Astrocyte (in vitro differentiated cells and primary cell): ENCODE data around the gene TIMM44. TPM values are rescaled to one million over a fixed set of nuclear protein-coding genes. Genes with fewer than 3 reads are reported as not detected.

Experiments used
- DNase-seq: peaks from one replicate; pipeline ENCODE4 v3.0.0-alpha.2; 2010; ENCODE audit warnings: low read depth
- FAIRE-seq: peaks from 2 replicates; lab custom pipeline; 2011; peaks lifted over from hg19 to GRCh38; lab: Jason Lieb, UNC
- H2AFZ ChIP-seq: 2 replicates; pipeline ENCODE4 v1.6.0; 2012; ENCODE audit warnings: low read depth, low read length, inconsistent platforms
- H3K27ac ChIP-seq: 2 replicates; pipeline ENCODE4 v1.5.1; 2011; ENCODE audit warnings: low read depth, low read length, inconsistent platforms
- H3K27me3 ChIP-seq: 2 replicates; pipeline ENCODE4 v1.6.0; 2011; ENCODE audit warnings: low read length, inconsistent platforms; ENCODE audit not compliant: insufficient read depth
- H3K36me3 ChIP-seq: 2 replicates; pipeline ENCODE4 v1.5.1; 2011; ENCODE audit warnings: low read length, inconsistent platforms; ENCODE audit not compliant: insufficient read depth
- H3K4me1 ChIP-seq: 2 replicates; pipeline ENCODE4 v1.5.1; 2011; ENCODE audit warnings: low read length, inconsistent platforms; ENCODE audit not compliant: insufficient read depth
- H3K4me2 ChIP-seq: 2 replicates; pipeline ENCODE4 v1.6.0; 2012; ENCODE audit warnings: low read length, inconsistent platforms
- H3K4me3 ChIP-seq: 2 replicates; pipeline ENCODE4 v1.5.1; 2011; ENCODE audit warnings: low read depth, mild to moderate bottlenecking, low read length, inconsistent platforms; ENCODE audit not compliant: insufficient read depth
- H3K79me2 ChIP-seq: 2 replicates; pipeline ENCODE4 v1.6.0; 2012; ENCODE audit warnings: mild to moderate bottlenecking, low read length, inconsistent platforms; ENCODE audit not compliant: insufficient read depth
- H3K9ac ChIP-seq: 2 replicates; pipeline ENCODE4 v1.6.0; 2012; ENCODE audit warnings: mild to moderate bottlenecking, low read length, inconsistent platforms
- H3K9me3 ChIP-seq: 2 replicates; pipeline ENCODE4 v1.5.1; 2012; ENCODE audit warnings: low read depth, mild to moderate bottlenecking, low read length, inconsistent platforms; ENCODE audit not compliant: insufficient read depth
- H4K20me1 ChIP-seq: 2 replicates; pipeline ENCODE4 v1.6.0; 2012; ENCODE audit warnings: low read length, inconsistent platforms; ENCODE audit not compliant: insufficient read depth
- H3K27ac Mint-ChIP-seq: one replicate; pipeline ENCODE4 v1.8.0; 2021; ENCODE audit warnings: mild to moderate bottlenecking, mixed read lengths; ENCODE audit not compliant: unreplicated experiment
- H3K27me3 Mint-ChIP-seq: one replicate; pipeline ENCODE4 v1.8.0; 2021; ENCODE audit warnings: low read depth, mixed read lengths; ENCODE audit not compliant: unreplicated experiment
- H3K36me3 Mint-ChIP-seq: one replicate; pipeline ENCODE4 v1.8.0; 2021; ENCODE audit warnings: low read depth, mixed read lengths; ENCODE audit not compliant: unreplicated experiment
- H3K4me1 Mint-ChIP-seq: one replicate; pipeline ENCODE4 v1.8.0; 2021; ENCODE audit warnings: low read depth, mixed read lengths; ENCODE audit not compliant: unreplicated experiment
- H3K4me3 Mint-ChIP-seq: one replicate; pipeline ENCODE4 v1.8.0; 2021; ENCODE audit warnings: mild to moderate bottlenecking, moderate library complexity, mixed read lengths; ENCODE audit not compliant: unreplicated experiment
- H3K9me3 Mint-ChIP-seq: one replicate; pipeline ENCODE4 v1.8.0; 2021; ENCODE audit warnings: mild to moderate bottlenecking, mixed read lengths; ENCODE audit not compliant: unreplicated experiment
- EZH2 ChIP-seq: IDR thresholded peaks from 2 replicates; pipeline ENCODE4 v1.6.1; 2012; ENCODE audit warnings: mild to moderate bottlenecking, low read length, inconsistent platforms; ENCODE audit not compliant: insufficient read depth
- total RNA-seq: library from RNA; stranded (reverse); gene quantifications from 2 replicates; pipeline ENCODE4 v1.2.1, GENCODE V29; 2021
- TF ChIP-seq, protein P1 (sequence below): IDR thresholded peaks from 2 replicates; pipeline ENCODE4 v1.5.1; 2011; ENCODE audit warnings: low read depth, mild to moderate bottlenecking, inconsistent platforms, low read length, moderate library complexity; ENCODE audit not compliant: insufficient read depth

The TIMM44 gene
- total RNA-seq, 1 donor from 2014 or later = 71.1 TPM

DNA sequence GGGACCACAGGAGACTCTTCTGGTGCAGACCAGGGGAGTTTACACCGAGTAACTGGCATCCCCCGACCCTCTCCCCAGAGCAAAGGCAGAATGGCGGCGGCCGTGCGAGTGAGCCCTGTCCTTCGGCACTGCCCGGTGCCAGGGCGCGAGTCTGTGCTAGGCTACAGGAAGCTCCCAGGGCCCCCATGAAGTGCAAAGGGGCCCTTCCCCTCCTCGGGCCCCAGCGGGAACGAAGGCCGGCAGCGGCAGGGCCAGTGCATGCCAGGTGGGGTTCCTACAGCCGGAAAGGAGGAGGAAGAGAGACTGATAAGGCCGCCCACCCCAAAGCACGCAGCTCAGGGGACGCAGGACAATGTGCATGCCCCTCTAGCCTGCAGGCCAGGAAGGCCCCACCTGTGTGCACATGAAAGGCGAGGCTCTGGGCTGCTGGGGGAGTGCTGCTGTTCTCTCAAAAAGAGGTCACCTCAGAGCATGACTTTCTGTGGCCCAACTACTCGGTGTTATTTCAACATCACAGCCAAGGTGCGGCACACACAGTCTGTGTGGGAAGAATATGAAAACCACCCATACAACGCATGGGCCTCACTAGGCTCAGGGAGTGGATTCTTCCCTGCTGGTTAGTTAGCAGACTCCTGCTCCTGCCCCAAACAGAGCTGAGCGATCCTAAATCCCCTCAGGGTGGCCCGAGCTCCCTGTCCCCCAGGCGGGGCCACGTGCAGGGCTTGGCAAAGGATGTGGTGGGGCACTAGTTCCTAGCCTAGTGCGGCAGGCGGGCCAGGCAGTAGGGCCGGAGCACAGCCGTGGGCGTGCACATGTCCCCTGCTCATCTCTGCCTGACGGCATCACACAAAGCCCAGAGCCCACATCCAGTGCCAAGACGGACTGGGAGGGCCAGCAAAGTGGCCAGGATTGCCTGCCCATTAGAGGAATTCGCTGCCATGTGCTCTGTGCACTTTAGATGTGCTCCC, 28.4 kb upstream of the TIMM44 start:
- no peak overlapping the region for H2AFZ ChIP-seq
- H3K9ac ChIP-seq = no peak overlapping the region
- H3K27me3 ChIP-seq = no peaks in the 10 kb centered on the region
- H3K4me2 ChIP-seq = no peak overlapping the region
- H3K9me3 Mint-ChIP-seq = no peaks in the 10 kb centered on the region
- H3K4me1 ChIP-seq = no peaks in the 10 kb centered on the region
- peaks cover 15% of the 10 kb centered on the region for H3K36me3 Mint-ChIP-seq
- no peak for TF ChIP-seq EZH2
- TF ChIP-seq, protein P1, sequence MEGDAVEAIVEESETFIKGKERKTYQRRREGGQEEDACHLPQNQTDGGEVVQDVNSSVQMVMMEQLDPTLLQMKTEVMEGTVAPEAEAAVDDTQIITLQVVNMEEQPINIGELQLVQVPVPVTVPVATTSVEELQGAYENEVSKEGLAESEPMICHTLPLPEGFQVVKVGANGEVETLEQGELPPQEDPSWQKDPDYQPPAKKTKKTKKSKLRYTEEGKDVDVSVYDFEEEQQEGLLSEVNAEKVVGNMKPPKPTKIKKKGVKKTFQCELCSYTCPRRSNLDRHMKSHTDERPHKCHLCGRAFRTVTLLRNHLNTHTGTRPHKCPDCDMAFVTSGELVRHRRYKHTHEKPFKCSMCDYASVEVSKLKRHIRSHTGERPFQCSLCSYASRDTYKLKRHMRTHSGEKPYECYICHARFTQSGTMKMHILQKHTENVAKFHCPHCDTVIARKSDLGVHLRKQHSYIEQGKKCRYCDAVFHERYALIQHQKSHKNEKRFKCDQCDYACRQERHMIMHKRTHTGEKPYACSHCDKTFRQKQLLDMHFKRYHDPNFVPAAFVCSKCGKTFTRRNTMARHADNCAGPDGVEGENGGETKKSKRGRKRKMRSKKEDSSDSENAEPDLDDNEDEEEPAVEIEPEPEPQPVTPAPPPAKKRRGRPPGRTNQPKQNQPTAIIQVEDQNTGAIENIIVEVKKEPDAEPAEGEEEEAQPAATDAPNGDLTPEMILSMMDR = no peak
- H3K9me3 ChIP-seq = no peaks in the 10 kb centered on the region
- peaks cover 8% of the 10 kb centered on the region for H3K36me3 ChIP-seq
- no peaks in the 10 kb centered on the region for H3K27me3 Mint-ChIP-seq
- no peak overlapping the region for H3K4me3 ChIP-seq
- H3K4me3 Mint-ChIP-seq = no peak overlapping the region
- FAIRE-seq (no peak), DNase-seq (no peak)
- no peak overlapping the region for H3K27ac Mint-ChIP-seq
- peaks cover 7% of the 10 kb centered on the region for H3K79me2 ChIP-seq
- no peaks in the 10 kb centered on the region for H3K4me1 Mint-ChIP-seq
- H4K20me1 ChIP-seq = peaks cover 46% of the 10 kb centered on the region
- no peak overlapping the region for H3K27ac ChIP-seq

DNA sequence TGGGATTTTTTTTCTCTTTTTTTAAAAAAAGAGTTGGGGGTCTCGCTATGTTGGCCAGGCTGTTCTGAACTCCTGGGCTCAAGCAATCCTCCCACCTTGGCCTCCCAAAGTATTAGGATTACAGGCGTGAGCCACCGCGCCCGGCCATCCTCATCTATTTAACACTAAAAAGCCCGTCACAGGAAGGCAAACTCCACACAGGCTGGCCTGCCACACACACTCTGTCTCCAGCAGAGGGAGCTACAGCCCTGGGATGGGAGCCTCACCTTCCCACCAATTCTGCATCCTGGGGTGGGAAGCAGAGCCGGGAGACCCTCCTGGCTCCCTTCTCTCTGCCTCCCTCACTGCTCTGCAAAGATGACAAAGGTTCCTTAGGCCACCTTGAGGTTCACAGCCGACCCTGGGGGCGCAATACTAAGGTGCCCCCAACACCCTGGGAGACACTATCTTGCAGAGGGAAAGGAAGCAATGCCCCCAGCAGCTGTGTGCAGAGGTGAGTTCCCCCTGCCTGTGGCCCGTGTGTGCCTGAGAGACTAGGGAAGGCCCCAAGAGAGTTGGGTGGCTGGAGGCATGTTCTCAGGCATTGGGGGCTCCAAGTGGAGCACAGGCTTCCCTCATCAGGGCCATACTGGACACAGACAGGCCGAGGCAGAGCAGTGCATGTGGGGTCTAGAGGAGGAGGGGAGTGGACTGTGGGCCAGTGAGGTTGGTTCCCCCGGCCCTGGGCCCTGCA, 27.4 kb upstream of the TIMM44 start:
- H3K36me3 ChIP-seq = peaks cover 11% of the 10 kb centered on the region
- H3K4me3 ChIP-seq = no peak overlapping the region
- FAIRE-seq (no peak), DNase-seq (no peak)
- no peaks in the 10 kb centered on the region for H3K9me3 ChIP-seq
- Mint-ChIP-seq H3K9me3 (no peaks in the 10 kb centered on the region), H3K4me1 (no peaks in the 10 kb centered on the region), H3K36me3 (peaks cover 15% of the 10 kb centered on the region), H3K27me3 (no peaks in the 10 kb centered on the region), H3K4me3 (no peak overlapping the region), H3K27ac (no peak overlapping the region)
- no peak overlapping the region for H3K9ac ChIP-seq
- no peaks in the 10 kb centered on the region for H3K4me1 ChIP-seq
- no peak for TF ChIP-seq EZH2
- TF ChIP-seq, protein P1 = peak; percentile 63
- no peaks in the 10 kb centered on the region for H3K27me3 ChIP-seq
- H3K27ac ChIP-seq = no peak overlapping the region
- peaks cover 3% of the 10 kb centered on the region for H3K79me2 ChIP-seq
- H3K4me2 ChIP-seq = no peak overlapping the region
- H4K20me1 ChIP-seq = peaks cover 51% of the 10 kb centered on the region
- no peak overlapping the region for H2AFZ ChIP-seq
